Superior temporal gyrus (tissue), 1 donor: ENCODE measurements around the gene COL11A2.
"Not testable (repeated sequence)": the region's sequence is repeated elsewhere in the genome, so short reads cannot be mapped to it uniquely, and the experiment has no call there.

ENCODE experiments used
- DNase-seq: peaks from one replicate; pipeline ENCODE4 v3.0.0-alpha.2; 2016; ENCODE audit errors: extremely low spot score

Gene COL11A2

GRCh38 chr6:33192105-33192646, at the start of gene COL11A2:
TSS of gene COL11A2 (minus strand) at chr6:33192467. CDS start at chr6:33192240, 227 bp downstream.
- DNase-seq: no peak

- no peak for DNase-seq
Measured at GRCh38 chr6:33241968-33242367, 49.7 kb upstream of the COL11A2 start.

- no peak for DNase-seq
Measured at GRCh38 chr6:33237741-33238140, 45.5 kb upstream of the COL11A2 start.

- DNase-seq: no peak
Measured at GRCh38 chr6:33236852-33237251, 44.6 kb upstream of the COL11A2 start.

GRCh38 chr6:33236328-33236727, 44.1 kb upstream of the COL11A2 start:
- no peak for DNase-seq

- DNase-seq: no peak
Measured at GRCh38 chr6:33235221-33235634, 43.0 kb upstream of the COL11A2 start.

- not testable (repeated sequence) for DNase-seq
Measured at GRCh38 chr6:33226503-33227120, 34.3 kb upstream of the COL11A2 start.

- no peak for DNase-seq
Measured at GRCh38 chr6:33217681-33218080, 25.4 kb upstream of the COL11A2 start.

- DNase-seq: no peak
Measured at GRCh38 chr6:33217246-33217645, 25.0 kb upstream of the COL11A2 start.

- DNase-seq: no peak
Measured at GRCh38 chr6:33216117-33216649, 23.9 kb upstream of the COL11A2 start.

GRCh38 chr6:33215271-33216116, 23.2 kb upstream of the COL11A2 start:
- no peak for DNase-seq

- no peak for DNase-seq
Measured at GRCh38 chr6:33213989-33214335, 21.7 kb upstream of the COL11A2 start.

GRCh38 chr6:33213166-33213988, 21.1 kb upstream of the COL11A2 start:
- no peak for DNase-seq

- no peak for DNase-seq
Measured at GRCh38 chr6:33212857-33213165, 20.5 kb upstream of the COL11A2 start.

GRCh38 chr6:33211666-33212422, 19.6 kb upstream of the COL11A2 start:
- no peak for DNase-seq

- DNase-seq: no peak
Measured at GRCh38 chr6:33211136-33211535, 18.9 kb upstream of the COL11A2 start.

GRCh38 chr6:33209856-33210255, 17.6 kb upstream of the COL11A2 start:
- DNase-seq: no peak

- peak; percentile 90 for DNase-seq
Measured at GRCh38 chr6:33208091-33208967, 16.1 kb upstream of the COL11A2 start, which contains the start of gene RING1. TSS of gene RING1 (plus strand) at chr6:33208500. CDS start at chr6:33208823, 323 bp downstream.

GRCh38 chr6:33207552-33208090, 15.4 kb upstream of the COL11A2 start:
- no peak for DNase-seq
